ENCODE measurements around the gene HDDC2.

GRCh38 chr6:125303512-125303854, 1.7 kb upstream of the HDDC2 start:
- TF ChIP-seq, protein P1, sequence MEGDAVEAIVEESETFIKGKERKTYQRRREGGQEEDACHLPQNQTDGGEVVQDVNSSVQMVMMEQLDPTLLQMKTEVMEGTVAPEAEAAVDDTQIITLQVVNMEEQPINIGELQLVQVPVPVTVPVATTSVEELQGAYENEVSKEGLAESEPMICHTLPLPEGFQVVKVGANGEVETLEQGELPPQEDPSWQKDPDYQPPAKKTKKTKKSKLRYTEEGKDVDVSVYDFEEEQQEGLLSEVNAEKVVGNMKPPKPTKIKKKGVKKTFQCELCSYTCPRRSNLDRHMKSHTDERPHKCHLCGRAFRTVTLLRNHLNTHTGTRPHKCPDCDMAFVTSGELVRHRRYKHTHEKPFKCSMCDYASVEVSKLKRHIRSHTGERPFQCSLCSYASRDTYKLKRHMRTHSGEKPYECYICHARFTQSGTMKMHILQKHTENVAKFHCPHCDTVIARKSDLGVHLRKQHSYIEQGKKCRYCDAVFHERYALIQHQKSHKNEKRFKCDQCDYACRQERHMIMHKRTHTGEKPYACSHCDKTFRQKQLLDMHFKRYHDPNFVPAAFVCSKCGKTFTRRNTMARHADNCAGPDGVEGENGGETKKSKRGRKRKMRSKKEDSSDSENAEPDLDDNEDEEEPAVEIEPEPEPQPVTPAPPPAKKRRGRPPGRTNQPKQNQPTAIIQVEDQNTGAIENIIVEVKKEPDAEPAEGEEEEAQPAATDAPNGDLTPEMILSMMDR (IDR thresholded peaks at IDR 0.05; ENCODE audit: insufficient read depth, low read length): no peak
- TF ChIP-seq POLR2AphosphoS5 (IDR thresholded peaks at IDR 0.05; ENCODE audit: low read depth) (no peak), REST (IDR thresholded peaks at IDR 0.05; ENCODE audit: insufficient replicate concordance, low read depth) (no peak)
